ENCODE measurements around the gene FOCAD.

The FOCAD gene

GRCh38 chr9:20804489-20805250 is 120.6 kb downstream of the FOCAD start:
- DNase-seq, result no peak

GRCh38 chr9:20805766-20806165 is 121.7 kb downstream of the FOCAD start:
- no peak for DNase-seq

DNA sequence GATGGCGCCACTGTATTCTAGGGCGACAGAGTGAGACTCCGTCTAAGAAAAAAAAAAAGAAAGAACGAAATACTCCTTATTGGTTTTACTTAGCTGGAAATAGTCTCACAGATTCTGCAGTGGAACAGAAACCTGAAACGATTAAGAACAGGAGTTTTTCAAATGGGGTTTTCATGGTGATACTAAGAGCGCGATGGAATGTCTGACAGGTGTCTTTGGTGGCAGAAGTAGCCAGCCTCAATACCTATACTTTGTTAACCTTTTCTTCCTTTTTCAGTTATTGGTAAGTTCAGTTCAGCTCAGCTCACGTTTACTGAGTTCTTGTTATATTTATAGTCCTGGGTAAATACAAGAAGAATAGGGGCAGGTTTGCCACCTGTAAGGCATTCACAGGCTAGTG is 123.9 kb downstream of the FOCAD start:
- DNase-seq, result no peak

DNA sequence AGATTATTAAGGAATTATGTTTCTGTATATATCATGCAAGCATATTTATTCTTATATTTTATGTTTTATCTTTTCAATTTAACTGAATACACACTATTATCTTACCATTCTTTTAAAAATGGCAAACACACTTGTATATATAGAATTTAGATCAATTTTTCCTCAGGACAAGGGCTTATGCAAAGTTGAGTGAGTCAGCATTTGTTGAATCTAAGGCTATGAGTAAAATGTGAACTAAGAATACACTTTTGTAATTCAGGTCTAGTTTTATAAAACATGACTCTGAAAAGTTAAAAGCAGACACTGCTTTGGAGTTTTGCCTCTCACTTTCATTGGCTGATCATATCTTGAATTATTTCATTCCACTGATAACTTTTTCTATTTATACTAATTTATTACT is 127.8 kb downstream of the FOCAD start:
- DNase-seq, result no peak

DNA sequence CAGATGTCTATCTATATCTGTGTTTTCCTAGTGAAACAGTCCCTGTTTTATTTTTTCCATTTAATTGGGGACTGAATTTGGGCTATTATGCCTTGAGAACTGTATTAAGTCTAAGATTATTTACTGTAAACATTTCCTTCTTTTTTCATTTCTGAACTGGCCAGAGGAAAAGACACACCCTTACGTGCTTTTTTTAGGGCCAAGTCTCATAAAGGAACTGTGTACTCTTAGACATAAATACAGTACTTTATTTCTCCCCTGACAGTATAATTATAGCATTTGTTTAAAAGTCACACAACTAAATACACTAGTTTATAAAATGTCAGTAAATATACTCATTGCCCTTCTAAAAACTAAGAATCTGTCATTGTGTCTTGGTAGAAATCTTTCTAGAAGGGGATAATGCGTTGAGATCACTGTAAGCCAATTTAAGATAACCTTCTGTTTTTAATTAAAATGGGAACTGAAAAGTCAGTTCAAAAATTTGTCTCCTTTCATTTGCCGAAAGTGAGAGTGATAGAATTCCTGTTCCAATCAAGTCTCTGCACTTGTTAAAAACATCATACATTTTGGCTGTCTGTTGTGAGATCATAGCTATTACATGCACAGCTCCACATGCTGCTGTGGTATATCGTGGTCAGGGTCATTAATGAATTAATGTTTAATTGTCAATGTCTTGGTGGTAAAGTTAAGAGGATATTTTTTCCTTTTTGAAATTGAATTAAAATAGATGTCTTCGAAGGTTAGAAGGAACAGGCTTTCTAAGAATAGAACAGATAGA is 132.1 kb downstream of the FOCAD start:
- DNase-seq, result no peak

GRCh38 chr9:20823051-20823450 is 139.0 kb downstream of the FOCAD start:
- no peak for DNase-seq

DNA sequence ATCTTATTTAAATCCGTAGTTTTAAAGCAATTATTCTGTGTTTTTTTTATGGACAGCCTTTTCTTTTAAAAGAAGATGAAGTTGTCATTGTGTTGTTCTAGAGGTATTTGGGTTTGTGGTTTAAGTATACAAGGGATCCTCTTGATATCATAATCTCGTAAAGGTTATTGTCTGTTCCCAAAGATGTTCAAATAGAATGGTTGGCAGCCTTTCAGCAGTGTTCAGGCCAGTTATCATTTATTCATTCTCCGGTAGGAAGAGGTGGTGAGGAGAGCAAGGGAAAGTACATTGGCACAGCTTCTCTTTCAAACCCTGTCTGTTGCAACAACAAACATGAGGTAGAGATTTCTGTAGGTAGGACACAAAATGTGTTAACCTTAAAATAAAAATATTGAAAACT is 147.0 kb downstream of the FOCAD start:
- DNase-seq, result no peak

GRCh38 chr9:20832775-20833174 is 148.7 kb downstream of the FOCAD start:
- DNase-seq, result no peak

DNA sequence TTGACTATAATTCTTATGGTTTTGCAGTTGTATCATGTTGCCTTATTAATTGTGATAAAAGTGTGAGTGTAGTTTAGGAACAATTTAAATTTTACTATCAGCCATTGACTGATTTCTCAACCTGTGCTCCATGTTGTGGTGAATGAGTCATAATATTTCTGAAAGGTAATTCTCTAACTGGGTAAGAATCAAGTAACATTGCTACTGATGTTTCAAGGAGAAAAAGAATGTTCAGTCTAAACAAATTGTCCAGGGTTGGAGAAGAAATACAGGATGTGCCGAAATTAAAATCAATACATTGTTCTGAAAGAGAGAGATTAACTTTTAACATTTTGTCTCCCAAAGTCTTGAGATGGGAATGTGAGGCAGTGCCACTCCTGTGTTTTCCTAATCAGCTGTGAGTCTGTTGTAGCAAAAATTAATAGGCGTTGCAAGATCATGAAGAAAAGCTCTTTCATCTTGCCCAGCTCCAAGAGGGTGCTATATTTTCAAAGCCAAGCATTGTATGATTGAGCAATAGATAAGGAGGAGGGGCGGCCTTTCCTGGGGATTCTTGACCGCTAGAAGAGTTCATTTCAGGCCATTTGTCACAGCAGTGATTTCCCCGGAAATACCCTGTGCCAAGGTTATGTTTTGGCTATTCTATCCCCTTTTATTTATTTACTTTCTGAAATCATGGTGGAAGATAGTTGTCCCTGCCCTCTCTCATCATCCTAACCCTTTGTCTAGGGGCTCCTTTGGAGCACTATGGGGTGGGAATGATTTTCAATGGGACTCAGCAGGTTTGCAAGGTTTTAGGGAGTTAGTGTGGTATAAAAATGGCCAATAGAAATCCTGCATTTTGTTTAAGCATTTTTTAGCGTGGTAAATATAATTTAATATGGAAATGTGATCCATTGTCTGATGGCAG is 151.6 kb downstream of the FOCAD start:
- no peak for DNase-seq

DNA sequence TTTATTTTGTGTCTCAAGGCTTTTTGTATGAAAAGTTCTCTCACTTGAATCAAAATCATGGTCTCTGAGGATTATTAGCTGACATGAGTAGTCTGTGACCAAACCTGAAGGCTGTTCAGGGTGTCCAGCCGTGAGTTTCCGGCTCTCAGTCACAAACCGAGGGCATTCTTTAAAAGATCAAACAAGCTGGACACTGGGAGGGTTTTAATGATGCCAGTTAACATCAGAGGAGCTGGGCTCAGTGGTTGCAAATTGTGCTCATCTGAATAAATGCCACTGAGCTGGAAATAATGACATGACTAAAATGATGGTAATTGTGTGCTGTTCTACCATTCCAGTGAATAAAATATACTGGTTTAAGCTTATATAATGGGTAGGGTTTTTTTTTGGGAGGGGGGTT is 153.1 kb downstream of the FOCAD start:
- no peak for DNase-seq

DNA sequence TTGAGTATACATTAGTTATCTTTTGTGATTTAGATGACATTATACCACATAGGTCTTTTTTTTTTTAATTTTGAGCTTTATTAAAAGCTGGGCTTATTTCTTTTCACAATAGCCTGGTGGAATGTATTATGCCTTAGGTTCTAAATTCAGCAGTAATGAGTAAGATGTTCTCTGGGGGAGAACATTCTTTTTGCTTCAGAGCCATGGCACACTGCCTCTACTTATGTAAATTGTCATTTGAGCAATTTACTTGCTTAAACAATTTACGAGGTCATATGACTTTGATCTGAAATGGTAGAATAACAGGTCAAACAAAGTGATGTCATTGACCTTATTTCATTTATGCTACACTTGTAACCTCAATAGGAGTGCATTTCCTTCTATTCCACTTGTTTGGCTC is 154.2 kb downstream of the FOCAD start:
- DNase-seq, result no peak

DNA sequence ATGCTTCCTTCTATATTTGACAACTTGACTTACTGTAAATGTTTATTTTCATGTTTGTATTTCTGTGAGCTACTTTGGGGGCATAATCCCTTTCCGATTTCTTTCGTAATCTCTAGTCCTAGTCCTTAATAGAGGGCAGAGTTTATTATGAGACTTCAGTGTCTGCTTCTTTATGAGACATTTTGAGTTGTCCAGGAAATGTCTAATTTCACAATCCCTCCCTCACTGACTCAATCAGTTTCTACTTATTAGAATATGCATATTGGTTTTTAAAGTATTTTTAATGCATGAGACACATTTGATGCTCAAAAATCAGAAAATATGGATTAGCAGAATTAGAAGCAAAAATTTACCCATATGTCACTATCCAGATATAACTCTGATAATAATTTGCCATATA is 160.9 kb downstream of the FOCAD start:
- DNase-seq, result no peak

DNA sequence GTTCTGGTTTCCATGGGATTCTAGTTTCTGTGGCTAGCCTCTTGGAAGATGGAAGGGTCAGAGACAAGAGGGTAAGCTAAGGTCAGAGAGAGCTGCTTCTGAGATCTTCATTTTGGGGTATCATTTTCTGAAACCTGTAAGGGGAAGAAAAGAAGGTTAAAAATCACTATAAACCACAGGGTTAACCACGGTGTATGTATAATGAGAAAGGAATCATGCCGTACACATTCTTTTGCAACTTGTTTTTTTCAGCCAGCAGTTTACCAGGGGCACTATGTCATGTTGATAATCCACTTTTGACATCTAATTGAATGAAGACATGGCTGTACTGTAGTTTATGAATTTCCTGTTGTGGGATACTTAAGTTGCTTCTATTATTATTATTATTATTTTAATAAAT is 164.4 kb downstream of the FOCAD start:
- DNase-seq, result no peak

GRCh38 chr9:20853866-20854265 is 169.8 kb downstream of the FOCAD start:
- DNase-seq, result no peak

- no peak for DNase-seq
Observed at GRCh38 chr9:20854444-20854843, 170.4 kb downstream of the FOCAD start.

DNA sequence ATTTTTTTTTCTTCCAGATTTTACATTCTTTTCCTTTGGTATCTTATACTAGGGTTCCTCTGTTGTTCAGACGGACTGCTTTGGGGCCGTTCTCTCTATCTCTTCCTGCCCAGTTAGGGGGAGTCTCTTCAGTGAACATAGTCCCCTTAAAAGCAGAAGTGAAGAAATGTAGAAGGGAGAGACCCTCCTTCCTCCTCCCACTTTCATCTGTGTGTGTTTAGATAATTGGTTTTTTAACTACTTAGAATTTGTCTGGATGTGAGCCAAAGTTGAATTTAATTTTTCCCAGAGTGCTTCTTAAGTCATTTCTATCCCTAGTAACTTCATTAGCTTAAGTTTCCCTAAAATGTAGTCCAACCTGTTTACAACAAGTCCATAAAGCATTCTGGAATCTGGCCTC is 179.9 kb downstream of the FOCAD start:
- no peak for DNase-seq

DNA sequence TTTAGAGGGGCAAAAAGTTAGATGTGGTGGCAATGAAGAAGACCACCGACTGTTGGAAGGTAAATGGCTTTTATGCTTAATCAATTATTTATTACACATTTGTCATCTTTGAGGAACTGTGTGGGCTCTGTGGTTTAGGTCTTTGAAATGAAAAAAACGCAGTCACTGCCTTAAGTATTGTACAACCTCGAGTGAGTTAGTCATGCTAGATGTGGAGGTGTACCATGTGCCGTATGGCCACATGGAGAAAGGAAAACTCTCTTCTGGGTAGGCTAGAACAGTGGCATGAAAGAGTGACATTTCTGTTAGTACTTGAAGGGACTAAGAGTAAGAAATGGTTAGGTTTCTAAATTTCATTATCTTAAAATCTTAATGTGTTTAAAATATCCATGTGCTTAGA is 181.3 kb downstream of the FOCAD start:
- DNase-seq, result no peak

- DNase-seq, result no peak
Observed at GRCh38 chr9:20870115-20870514, 186.1 kb downstream of the FOCAD start.

- DNase-seq, result no peak
Observed at GRCh38 chr9:20872340-20872977, 188.4 kb downstream of the FOCAD start.

DNA sequence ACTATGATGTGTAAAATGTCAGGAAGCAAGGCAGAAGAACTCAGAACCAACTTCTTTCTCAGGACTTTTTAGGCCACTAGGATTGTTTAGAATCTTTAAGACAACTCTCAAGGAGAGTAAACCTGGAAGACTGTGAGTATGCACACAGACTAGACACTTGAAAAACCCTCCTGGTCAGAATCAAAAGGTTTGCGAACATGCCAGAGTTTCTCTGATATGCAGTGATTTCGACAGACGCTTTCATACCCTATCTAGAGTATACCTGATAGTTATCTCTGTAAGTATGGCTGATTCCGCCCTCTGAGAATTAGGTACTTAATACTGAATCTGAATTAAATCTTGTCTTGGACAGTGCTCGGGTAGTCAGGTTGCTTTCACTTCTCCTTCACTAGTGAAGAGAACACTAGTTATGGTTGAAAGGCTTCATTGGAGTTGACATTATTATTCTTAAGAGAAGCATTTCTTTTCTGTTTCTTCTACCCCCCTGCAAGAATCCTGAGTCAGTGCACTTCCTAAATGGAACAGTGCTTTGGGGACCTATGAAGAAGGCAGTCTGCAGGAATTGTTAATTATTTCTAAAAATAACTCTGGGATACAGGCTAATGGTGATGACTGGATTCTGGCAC is 189.3 kb downstream of the FOCAD start:
- DNase-seq, result no peak

DNA sequence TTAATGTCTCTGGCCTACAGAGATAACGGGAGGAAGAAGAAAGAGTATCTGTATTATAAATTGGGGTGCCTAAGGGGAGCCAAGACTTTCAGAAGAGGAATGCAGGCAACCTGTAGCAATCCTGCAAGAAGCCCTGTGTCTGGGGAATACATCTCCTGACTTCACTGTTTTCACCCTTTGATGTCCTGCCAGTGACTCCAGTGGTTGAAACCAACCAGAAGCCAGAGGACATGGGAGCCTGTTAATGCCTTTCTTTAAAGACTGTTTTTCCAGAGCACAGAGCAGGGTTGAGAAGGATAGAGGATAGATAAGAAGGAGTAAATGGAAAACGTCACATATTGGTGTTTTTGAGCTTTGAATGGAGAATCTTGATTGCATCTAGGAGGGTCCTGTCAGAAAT is 196.2 kb downstream of the FOCAD start:
- no peak for DNase-seq

DNA sequence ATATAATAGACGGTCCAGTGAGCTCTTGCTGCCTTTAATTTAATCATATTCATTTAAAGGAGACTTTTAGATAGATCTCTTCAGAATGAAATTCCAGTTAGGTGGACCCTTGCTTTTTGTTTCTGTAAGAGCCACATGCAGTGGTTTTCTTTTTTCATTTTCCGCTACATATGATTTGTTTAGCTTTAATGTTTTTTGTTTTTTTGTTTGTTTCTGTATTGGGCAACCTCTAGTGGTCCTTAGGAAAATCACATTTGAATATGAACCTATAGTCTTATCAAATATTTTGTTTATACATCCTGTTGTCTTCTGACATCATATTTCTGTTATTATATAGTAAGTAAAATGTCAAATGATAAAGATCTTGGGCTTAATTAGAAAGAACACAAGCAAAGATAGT is 196.6 kb downstream of the FOCAD start:
- no peak for DNase-seq

All from NCI-H2081 treated with DMSO at 0.1 percent for 48 hours (cell line).